ENCODE data around the gene HAUS2. TPM values are rescaled to one million over a fixed set of nuclear protein-coding genes. Genes with fewer than 3 reads are reported as not detected.
"Not testable (repeated sequence)": the region's sequence is repeated elsewhere in the genome, so short reads cannot be mapped to it uniquely, and the experiment has no call there.

The HAUS2 gene
- polyA plus RNA-seq, 3 donors from 2014 or later = 18.5 to 37.0 (median 31.5) TPM

GRCh38 chr15:42581272-42581730 is 32.7 kb downstream of the HAUS2 start:
- Mint-ChIP-seq H3K9me3 (no peaks in the 10 kb centered on the region), H3K36me3 (peaks cover 0 to 3% (median under 1%) of the 10 kb centered on the region in 3 donors), H3K4me3 (peak overlapping the region; percentile 89 to 93 (median 91)), H3K27me3 (ENCODE audit: low read depth in 3 of 3) (peaks cover 0 to 4% (median 1%) of the 10 kb centered on the region in 3 donors), H3K4me1 (peaks cover 44 to 58% of the 10 kb centered on the region in 2 donors), H3K27ac (peak overlapping the region; percentile 80 to 96 (median 84))
- peak; percentile 69 to 78 (median 78) for DNase-seq

- Mint-ChIP-seq H3K9me3 (no peaks in the 10 kb centered on the region), H3K27ac (peak overlapping the region in 4 of 6 donors; percentile 42 to 86 (median 81)), H3K36me3 (peaks cover 0 to 3% (median 3%) of the 10 kb centered on the region in 3 donors), H3K4me3 (peak overlapping the region in 3 of 5 donors; percentile 15 to 93 (median 34)), H3K4me1 (peaks cover 30 to 43% of the 10 kb centered on the region in 2 donors), H3K27me3 (ENCODE audit: low read depth in 3 of 3) (peaks cover 0 to 4% (median 0%) of the 10 kb centered on the region in 3 donors)
- DNase-seq = no peak
Observed at GRCh38 chr15:42582569-42583375, 34.1 kb downstream of the HAUS2 start.

- Mint-ChIP-seq H3K36me3 (peaks cover 0 to 11% (median 3%) of the 10 kb centered on the region in 3 donors), H3K4me1 (peaks cover 28 to 34% of the 10 kb centered on the region in 2 donors), H3K4me3 (no peak overlapping the region), H3K27ac (no peak overlapping the region), H3K9me3 (no peaks in the 10 kb centered on the region), H3K27me3 (ENCODE audit: low read depth in 3 of 3) (peaks cover 0 to 4% (median 0%) of the 10 kb centered on the region in 3 donors)
- no peak for DNase-seq
Observed at GRCh38 chr15:42584031-42584765, 35.6 kb downstream of the HAUS2 start.

GRCh38 chr15:42590619-42591237 is 42.1 kb downstream of the HAUS2 start:
- Mint-ChIP-seq H3K4me3 (no peak overlapping the region), H3K9me3 (no peaks in the 10 kb centered on the region), H3K27ac (no peak overlapping the region), H3K4me1 (no peaks in the 10 kb centered on the region), H3K36me3 (peaks cover 3 to 18% (median 11%) of the 10 kb centered on the region in 3 donors), H3K27me3 (ENCODE audit: low read depth in 3 of 3) (peaks cover 0 to 4% (median 0%) of the 10 kb centered on the region in 3 donors)
- no peak for DNase-seq

- no peak overlapping the region for H3K4me3 Mint-ChIP-seq
- H3K9me3 Mint-ChIP-seq = no peaks in the 10 kb centered on the region
- no peak for DNase-seq
- H3K27ac Mint-ChIP-seq = no peak overlapping the region
- H3K36me3 Mint-ChIP-seq = peaks cover 3 to 17% (median 11%) of the 10 kb centered on the region in 3 donors
- H3K4me1 Mint-ChIP-seq = no peaks in the 10 kb centered on the region
- no peaks in the 10 kb centered on the region for H3K27me3 Mint-ChIP-seq (ENCODE audit: low read depth in 3 of 3)
Observed at GRCh38 chr15:42591238-42591934, 42.7 kb downstream of the HAUS2 start.

GRCh38 chr15:42592716-42593115 is 44.1 kb downstream of the HAUS2 start:
- Mint-ChIP-seq H3K4me1 (no peaks in the 10 kb centered on the region), H3K4me3 (no peak overlapping the region), H3K27me3 (ENCODE audit: low read depth in 3 of 3) (no peaks in the 10 kb centered on the region), H3K36me3 (peaks cover 3 to 19% (median 11%) of the 10 kb centered on the region in 3 donors), H3K27ac (no peak overlapping the region), H3K9me3 (no peaks in the 10 kb centered on the region)
- DNase-seq = no peak

GRCh38 chr15:42593143-42593542 is 44.5 kb downstream of the HAUS2 start:
- Mint-ChIP-seq H3K27ac (peak overlapping the region in 1 of 6 donors; percentile 40), H3K4me3 (no peak overlapping the region), H3K9me3 (no peaks in the 10 kb centered on the region), H3K4me1 (no peaks in the 10 kb centered on the region), H3K36me3 (peaks cover 3 to 19% (median 7%) of the 10 kb centered on the region in 3 donors), H3K27me3 (ENCODE audit: low read depth in 3 of 3) (no peaks in the 10 kb centered on the region)
- DNase-seq = no peak

GRCh38 chr15:42594095-42594494 is 45.5 kb downstream of the HAUS2 start:
- Mint-ChIP-seq H3K4me3 (no peak overlapping the region), H3K9me3 (no peaks in the 10 kb centered on the region), H3K27me3 (ENCODE audit: low read depth in 3 of 3) (no peaks in the 10 kb centered on the region), H3K36me3 (peaks cover 3 to 19% (median 3%) of the 10 kb centered on the region in 3 donors), H3K4me1 (no peaks in the 10 kb centered on the region), H3K27ac (peak overlapping the region in 1 of 6 donors; percentile 42)
- DNase-seq = no peak

GRCh38 chr15:42595626-42596240 is 47.1 kb downstream of the HAUS2 start:
- Mint-ChIP-seq H3K9me3 (no peaks in the 10 kb centered on the region), H3K27ac (no peak overlapping the region), H3K4me1 (no peaks in the 10 kb centered on the region), H3K27me3 (ENCODE audit: low read depth in 3 of 3) (no peaks in the 10 kb centered on the region), H3K4me3 (no peak overlapping the region), H3K36me3 (peaks cover 3 to 22% (median 3%) of the 10 kb centered on the region in 3 donors)
- no peak for DNase-seq

GRCh38 chr15:42601316-42601715 is 52.7 kb downstream of the HAUS2 start:
- H3K9me3 Mint-ChIP-seq; H3K27me3 Mint-ChIP-seq (ENCODE audit: low read depth in 3 of 3); H3K4me3 Mint-ChIP-seq; H3K27ac Mint-ChIP-seq; DNase-seq: not testable (repeated sequence)
- H3K4me1 Mint-ChIP-seq = peaks cover 28 to 35% of the 10 kb centered on the region in 2 donors
- H3K36me3 Mint-ChIP-seq = peaks cover 0 to 15% (median 5%) of the 10 kb centered on the region in 3 donors

GRCh38 chr15:42602501-42602900 is 53.9 kb downstream of the HAUS2 start:
- no peaks in the 10 kb centered on the region for H3K9me3 Mint-ChIP-seq
- H3K4me1 Mint-ChIP-seq = peaks cover 36 to 44% of the 10 kb centered on the region in 2 donors
- no peaks in the 10 kb centered on the region for H3K27me3 Mint-ChIP-seq (ENCODE audit: low read depth in 3 of 3)
- DNase-seq = no peak
- no peak overlapping the region for H3K27ac Mint-ChIP-seq
- no peak overlapping the region for H3K4me3 Mint-ChIP-seq
- peaks cover 0 to 11% (median 5%) of the 10 kb centered on the region in 3 donors for H3K36me3 Mint-ChIP-seq

- H3K4me3 Mint-ChIP-seq = peak overlapping the region in 2 of 5 donors; percentile 36 to 45
- no peak for DNase-seq
- no peaks in the 10 kb centered on the region for H3K9me3 Mint-ChIP-seq
- H3K27me3 Mint-ChIP-seq (ENCODE audit: low read depth in 3 of 3) = peaks cover 3 to 5% (median 3%) of the 10 kb centered on the region in 3 donors
- H3K27ac Mint-ChIP-seq = peak overlapping the region in 3 of 6 donors; percentile 5 to 81 (median 66)
- H3K4me1 Mint-ChIP-seq = peaks cover 51 to 59% of the 10 kb centered on the region in 2 donors
- H3K36me3 Mint-ChIP-seq = peaks cover 0 to 11% (median 5%) of the 10 kb centered on the region in 3 donors
Observed at GRCh38 chr15:42603978-42604377, 55.3 kb downstream of the HAUS2 start.

All from immature natural killer cell (primary cell).